Adrenal gland (tissue), 12 donors: ENCODE data around the gene CD46. TPM values are rescaled to one million over a fixed set of nuclear protein-coding genes. Genes with fewer than 3 reads are reported as not detected.

Source experiments
- DNase-seq, 7 donors: peaks; one replicate each; pipeline ENCODE4 v3.0.0-alpha.2; 2019 to 2020
- H3K27ac ChIP-seq, 5 donors: fragments of 200-600 bp; sonication (generic) in 4 of 5; 1 replicate in 3 of 5; 2 replicates in 2 of 5; pipeline versions ENCODE4 v1.5.1 to v1.8.0; 2016 to 2020; ENCODE audit warnings: mild to moderate bottlenecking in 1 of 5
- H3K27me3 ChIP-seq: fragments of 200-600 bp; 2 replicates; pipeline ENCODE4 v1.8.0; 2021
- H3K36me3 ChIP-seq, 2 donors: fragments of 200-600 bp; replicated peaks in 1 of 2; 1 replicate in 1 of 2; 2 replicates in 1 of 2; pipeline versions ENCODE4 v1.5.1 to v1.8.0; 2018 to 2022
- H3K4me1 ChIP-seq, 2 donors: fragments of 200-600 bp; replicated peaks in 1 of 2; 1 replicate in 1 of 2; 2 replicates in 1 of 2; pipeline versions ENCODE4 v1.5.1 to v1.8.0; 2018 to 2021
- H3K4me3 ChIP-seq, 4 donors: fragments of 200-600 bp; sonication (generic) in 3 of 4; one replicate each; pipeline ENCODE4 v1.5.1; 2016 to 2018
- H3K9me3 ChIP-seq, 3 donors: fragments of 200-600 bp; sonication (generic) in 1 of 3; replicated peaks in 1 of 3; 1 replicate in 2 of 3; 2 replicates in 1 of 3; pipeline versions ENCODE4 v1.5.1 to v1.8.0; 2016 to 2021
- CTCF ChIP-seq, 6 experiments: fragments of 450-650 bp in 4 of 6; fragments of 200-600 bp in 2 of 6; sonication (generic) in 1 of 6; IDR thresholded peaks; 1 replicate in 5 of 6; 2 replicates in 1 of 6; pipeline versions ENCODE4 v1.5.1 to v1.8.0; 2016 to 2021; ENCODE audit warnings: antibody characterized with exemption in 6 of 6, mild to moderate bottlenecking in 2 of 6, moderate library complexity in 1 of 6
- POLR2A ChIP-seq, 2 donors: fragments of 450-650 bp; IDR thresholded peaks; one replicate each; pipeline ENCODE4 v1.6.1; 2017; ENCODE audit warnings: antibody characterized with exemption in 2 of 2, mild to moderate bottlenecking in 2 of 2, moderate library complexity in 1 of 2
- WGBS, 4 donors: extraction: QIAGEN DNeasy Blood & Tissue Kit in 2 of 4; methylation state at CpG; one replicate each; pipeline versions ENCODE4 v1.1.5 to v1.1.7; 2013 to 2017; 5-methylcytosine and 5-hydroxymethylcytosine counted together
- intact Hi-C, 2 donors: fragments of 100-400 bp; cut with DNase I; formaldehyde crosslinking; loops; one replicate each; pipeline versions ENCODE4 v1.14.1 to v1.15.0; 2022 to 2023
- polyA plus RNA-seq, 3 donors: library from polyadenylated mRNA; stranded (reverse); fragments of 200-250 nt in 2 of 3; fragments of 350-450 nt in 1 of 3; fragmentation: Illumina TruSeq in 1 of 3; extraction: RNeasy Lipid Tissue Mini Kit (QIAGEN cat#74804) in 1 of 3; gene quantifications; one replicate each; pipeline ENCODE4 v1.2.3, GENCODE V29; 2013 to 2014
- total RNA-seq, 9 donors: library from RNA; depleted of rRNA in 4 of 9; stranded (reverse); fragments of >200 nt in 4 of 9; fragments of 120-200 nt in 1 of 9; fragmentation: NEBNext Ultra II Directional in 1 of 9; extraction: Animal tissue kit (Norgen Biotek cat#: 25700) in 1 of 9; gene quantifications; one replicate each; pipeline versions ENCODE4 v1.1.0 to v1.2.4, GENCODE V29; 2013 to 2023
- donor health status: healthy with polysubstance abuse.
- donor health status: Bipolar disorder and iron deficiency.
- donor health status: DM: yes; HTN: yes; CAD: no.
- donor health status: DM: no; HTN: no; CAD: no.
- donor health status: DM: no; HTN: no; CAD: no.
- donor health status: DM: yes; HTN: yes; CAD: no.

Gene CD46
- total and polyA plus RNA-seq, 12 donors, result 94.9 to 618 (median 386) TPM

GRCh38 chr1:207826557-207827487, 75.0 kb downstream of the CD46 start:
- Histone ChIP-seq H3K4me1 (peaks cover 60 to 76% of the 10 kb centered on the region in 2 donors), H3K27me3 (no peaks in the 10 kb centered on the region), H3K36me3 (no peaks in the 10 kb centered on the region), H3K27ac (peak overlapping the region; percentile 89 to 99 (median 98)), H3K9me3 (no peaks in the 10 kb centered on the region), H3K4me3 (peak overlapping the region in 1 of 4 donors; percentile 21)
- DNase-seq, result peak in 5 of 7 donors; percentile 41 to 78 (median 57)
- intact Hi-C loops, result loop anchor here in 1 of 2 donors (2.0 kb wide), 1 partner anchor 38 kb away; no protein-coding TSS in a partner anchor
- WGBS, 4 donors, result 24 to 40% (median 29%) methylated on average over 18 of the region's 18 CpGs
- TF ChIP-seq CTCF (IDR thresholded peaks at IDR 0.05) (no peak), POLR2A (IDR thresholded peaks at IDR 0.05) (peak in 1 of 2 donors; percentile 30)

- 80 to 96% (median 91%) methylated on average over 2 of the region's 2 CpGs for WGBS, 4 donors
- Histone ChIP-seq H3K4me1 (peaks cover 63 to 80% of the 10 kb centered on the region in 2 donors), H3K4me3 (no peak overlapping the region), H3K27me3 (no peaks in the 10 kb centered on the region), H3K9me3 (no peaks in the 10 kb centered on the region), H3K27ac (peak overlapping the region in 4 of 5 donors; percentile 95 to 99 (median 98)), H3K36me3 (no peaks in the 10 kb centered on the region)
- intact Hi-C loops, result loop anchor here in 1 of 2 donors (2.0 kb wide), 1 partner anchor 37 kb away; no protein-coding TSS in a partner anchor
- TF ChIP-seq POLR2A (IDR thresholded peaks at IDR 0.05) (no peak), CTCF (IDR thresholded peaks at IDR 0.05) (no peak)
- no peak for DNase-seq
These were observed 75.6 kb downstream of the CD46 start for GRCh38 chr1:207827488-207827830.

- no peaks in the 10 kb centered on the region for H3K9me3 ChIP-seq
- H3K27ac ChIP-seq, result peak overlapping the region; percentile 34 to 99 (median 54)
- H3K4me1 ChIP-seq, result peaks cover 63 to 85% of the 10 kb centered on the region in 2 donors
- no peak overlapping the region for H3K4me3 ChIP-seq
- DNase-seq, result peak in 1 of 7 donors; percentile 12
- 66 to 77% (median 74%) methylated on average over 5 of the region's 5 CpGs for WGBS, 4 donors
- H3K36me3 ChIP-seq, result no peaks in the 10 kb centered on the region
- TF ChIP-seq POLR2A (IDR thresholded peaks at IDR 0.05) (no peak), CTCF (IDR thresholded peaks at IDR 0.05) (no peak)
- intact Hi-C loops, result loop anchor here in 1 of 2 donors (2.0 kb wide), 1 partner anchor 41 kb away; no protein-coding TSS in a partner anchor
- H3K27me3 ChIP-seq, result no peaks in the 10 kb centered on the region
These were observed 76.2 kb downstream of the CD46 start for GRCh38 chr1:207828046-207828445.

GRCh38 chr1:207828485-207829158, 76.8 kb downstream of the CD46 start:
- intact Hi-C loops, result loop anchor here in 1 of 2 donors (2.0 kb wide), 1 partner anchor 40 kb away; no protein-coding TSS in a partner anchor
- Histone ChIP-seq H3K4me1 (peaks cover 63 to 91% of the 10 kb centered on the region in 2 donors), H3K4me3 (no peak overlapping the region), H3K36me3 (no peaks in the 10 kb centered on the region), H3K27me3 (no peaks in the 10 kb centered on the region), H3K9me3 (no peaks in the 10 kb centered on the region), H3K27ac (peak overlapping the region; percentile 34 to 99 (median 54))
- no peak for TF ChIP-seq POLR2A (IDR thresholded peaks at IDR 0.05)
- peak; percentile 67 to 99 (median 96) for TF ChIP-seq CTCF (IDR thresholded peaks at IDR 0.05)
- DNase-seq, result peak; percentile 75 to 95 (median 85)
- WGBS, 4 donors, result 41 to 50% (median 45%) methylated on average over 2 of the region's 2 CpGs
